ENCODE measurements around the gene CHD5.

The CHD5 gene

GRCh38 chr1:6096243-6097116 is 83.6 kb downstream of the CHD5 start:
- DNase-seq = no peak

DNA sequence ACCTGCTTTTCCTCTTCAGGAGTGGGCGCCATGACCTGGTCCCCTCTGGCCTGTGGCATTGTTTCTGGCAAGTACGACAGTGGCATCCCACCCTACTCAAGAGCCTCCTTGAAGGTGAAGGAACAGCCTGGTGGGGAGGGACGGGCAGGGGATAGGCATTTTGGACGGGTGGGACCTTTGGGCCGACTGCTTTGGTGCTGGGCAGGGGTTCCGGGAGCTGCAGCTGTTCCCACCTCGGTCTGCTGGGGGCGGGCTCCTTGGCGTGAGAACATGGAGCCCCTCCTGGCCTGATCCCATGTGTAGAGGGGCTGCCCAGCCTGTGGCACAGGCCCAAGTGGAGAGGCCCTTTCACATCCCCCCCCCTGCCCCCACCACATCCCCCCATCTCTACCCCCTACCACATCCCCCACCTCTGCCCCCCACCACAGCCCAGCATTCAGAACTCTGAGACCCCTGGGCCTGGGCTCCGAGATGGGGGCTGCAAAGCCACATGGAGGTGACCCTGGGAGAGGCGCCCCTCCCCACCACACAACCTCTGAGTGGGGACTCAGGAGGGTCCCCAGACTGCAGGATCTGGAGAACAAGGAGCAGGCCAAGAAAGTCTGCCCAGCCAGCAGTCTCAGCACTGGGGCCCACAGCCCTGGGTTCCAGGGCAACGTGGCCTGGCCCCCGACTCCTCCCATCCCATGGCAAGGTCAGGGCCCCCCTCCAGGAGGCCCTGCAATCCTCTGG is 84.4 kb downstream of the CHD5 start:
- DNase-seq = no peak

- no peak for DNase-seq
Observed at GRCh38 chr1:6094801-6095505, 85.2 kb downstream of the CHD5 start.

- DNase-seq = no peak
Observed at GRCh38 chr1:6094246-6094645, 85.9 kb downstream of the CHD5 start.

DNA sequence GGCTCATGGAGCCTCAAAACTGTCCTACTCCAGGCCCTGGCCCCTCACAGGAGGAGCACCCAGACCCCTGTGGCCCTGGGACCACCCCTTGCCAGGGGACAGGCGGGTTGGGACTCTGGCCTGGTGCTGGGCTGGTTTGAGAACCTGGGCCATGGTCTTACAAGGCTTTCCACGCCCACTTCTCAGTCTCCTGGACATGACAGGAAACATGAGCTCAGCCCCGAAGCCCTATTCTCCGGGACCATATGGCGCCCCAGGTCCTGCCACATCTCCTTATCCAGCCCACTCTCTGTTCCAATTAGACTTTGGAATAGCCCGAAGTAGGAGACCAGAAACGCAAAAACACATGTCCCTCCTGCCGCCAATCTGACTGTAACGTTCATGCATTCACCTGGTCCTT is 86.5 kb downstream of the CHD5 start:
- DNase-seq = no peak

DNA sequence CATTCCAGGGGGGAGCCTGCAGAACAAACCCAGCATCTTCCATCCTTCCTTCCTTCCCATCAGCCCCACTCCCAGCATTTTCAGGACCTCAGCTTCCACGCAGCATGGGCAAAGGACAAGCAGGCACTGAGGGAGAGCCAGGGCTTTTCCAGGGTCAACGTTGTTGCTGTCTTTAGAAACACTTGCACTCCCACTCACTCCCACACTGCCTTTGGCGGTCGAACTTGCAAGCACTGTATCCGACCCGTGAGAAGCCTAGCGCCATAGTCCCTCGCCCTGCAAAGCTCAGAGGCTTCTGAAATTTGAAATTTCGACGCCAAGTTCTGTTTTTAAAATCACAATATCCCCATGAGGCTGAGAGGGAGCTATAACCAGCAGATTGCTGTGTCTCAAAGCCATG is 87.0 kb downstream of the CHD5 start:
- no peak for DNase-seq

GRCh38 chr1:6092211-6092610 is 87.9 kb downstream of the CHD5 start:
- DNase-seq = no peak

- DNase-seq = no peak
Observed at GRCh38 chr1:6091823-6092109, 88.4 kb downstream of the CHD5 start.

DNA sequence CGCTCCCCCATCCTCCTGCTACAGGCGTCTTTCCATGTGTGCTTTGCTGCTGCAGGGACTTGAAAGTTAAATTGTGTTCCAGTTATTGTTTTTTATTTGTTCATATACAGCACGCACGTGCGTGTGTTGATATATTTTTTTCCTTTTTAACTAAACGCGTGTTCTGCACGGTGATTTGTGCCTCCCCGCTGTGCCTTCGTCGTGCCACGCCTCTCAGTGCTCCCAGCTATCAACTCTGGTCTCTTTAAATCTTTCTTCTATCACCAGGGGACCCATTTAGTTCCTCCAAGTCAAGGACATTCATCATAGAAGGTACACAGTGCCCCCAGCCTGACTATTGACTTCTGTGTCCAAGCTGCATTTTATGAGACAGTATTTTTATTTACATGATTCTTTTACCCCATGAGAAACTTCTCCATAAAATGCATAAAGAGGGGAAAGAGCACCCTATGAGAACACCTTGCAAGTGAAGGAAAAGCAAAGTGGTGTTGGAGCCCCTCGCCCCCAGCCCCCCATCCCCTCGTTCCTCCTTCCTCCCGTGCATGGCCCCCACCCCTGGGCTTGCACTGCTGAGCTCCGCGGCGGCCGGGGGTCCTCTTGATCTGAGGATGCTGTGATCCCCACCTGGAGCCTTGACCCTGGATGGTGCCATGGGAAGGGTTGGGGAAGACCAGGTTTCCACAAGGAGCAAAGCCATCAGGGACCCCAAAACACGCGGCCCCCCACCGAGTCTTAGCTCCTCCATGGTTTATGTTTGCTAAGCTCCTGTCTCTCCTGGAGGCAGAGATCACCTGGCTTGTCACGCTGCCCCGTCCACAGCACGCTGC is 88.9 kb downstream of the CHD5 start:
- no peak for DNase-seq

DNA sequence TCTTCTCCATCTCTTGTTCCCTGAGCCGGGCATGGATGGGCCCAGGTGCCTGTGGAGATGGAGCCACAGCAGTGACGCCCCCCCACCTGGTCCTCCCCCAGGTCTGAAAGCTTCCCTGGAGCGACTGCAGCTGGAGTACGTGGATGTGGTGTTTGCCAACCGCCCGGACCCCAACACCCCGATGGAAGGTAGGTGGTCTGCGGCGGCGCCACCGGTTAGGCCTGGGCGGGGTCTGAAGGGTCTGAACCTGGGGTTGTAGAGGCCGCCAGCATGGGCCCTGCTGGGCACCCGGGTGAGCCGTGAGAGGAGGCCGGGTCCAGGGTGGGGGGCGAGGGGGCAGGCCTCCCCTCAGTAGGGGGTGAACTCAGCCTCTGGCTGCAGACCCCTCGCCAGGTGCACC is 89.8 kb downstream of the CHD5 start:
- DNase-seq = no peak

GRCh38 chr1:6088956-6089355 is 91.2 kb downstream of the CHD5 start:
- no peak for DNase-seq

- DNase-seq = no peak
Observed at GRCh38 chr1:6087958-6088357, 92.2 kb downstream of the CHD5 start.

DNA sequence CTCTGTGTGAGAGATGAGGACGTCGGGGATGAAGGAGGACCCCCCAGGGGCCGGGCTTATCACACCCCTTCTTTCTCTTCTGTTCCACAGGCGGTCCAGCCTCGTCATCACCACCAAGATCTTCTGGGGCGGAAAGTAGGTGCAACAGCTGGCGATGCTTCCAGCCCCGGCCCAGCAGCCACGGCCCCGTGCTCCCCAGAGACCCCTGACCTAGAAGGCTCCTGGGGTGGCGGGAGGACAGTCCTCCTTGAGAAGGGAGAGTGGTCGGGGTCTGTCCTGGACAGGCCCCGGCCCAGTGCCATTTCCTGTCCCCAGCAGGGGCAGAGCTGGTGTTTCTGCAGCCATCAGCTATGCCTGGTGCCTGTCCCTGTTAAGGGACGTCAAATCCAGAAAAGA is 92.7 kb downstream of the CHD5 start:
- no peak for DNase-seq

DNA sequence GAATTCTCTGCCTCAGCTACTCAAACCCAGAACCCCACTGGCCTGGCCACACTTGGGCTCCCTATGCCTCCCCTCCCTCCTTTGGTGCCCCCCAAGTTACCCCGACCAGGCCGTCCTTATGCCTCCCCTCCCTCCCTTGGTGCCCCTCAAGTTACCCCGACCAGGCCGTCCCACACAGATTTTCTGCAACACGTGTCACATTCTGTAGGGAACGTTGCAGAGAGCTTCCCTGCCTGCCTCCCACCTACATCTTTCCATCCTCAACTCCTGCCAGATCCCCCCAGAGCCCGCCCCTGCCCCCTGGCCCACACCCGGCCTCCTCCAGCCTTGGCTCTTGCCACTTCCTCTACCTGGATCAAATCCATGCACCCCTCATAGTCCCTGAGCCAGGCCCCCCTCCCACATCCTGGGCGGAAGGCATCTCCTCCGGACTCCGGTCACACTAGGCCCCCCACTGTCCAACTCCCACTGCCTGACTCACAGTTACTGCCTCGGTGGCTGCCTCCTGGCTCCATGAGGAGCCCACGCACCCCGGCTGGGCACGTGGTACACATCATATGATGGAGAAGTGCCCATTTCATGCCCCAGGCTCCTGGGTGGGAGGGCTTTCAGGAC is 93.3 kb downstream of the CHD5 start:
- DNase-seq = no peak

- no peak for DNase-seq
Observed at GRCh38 chr1:6086358-6086757, 93.8 kb downstream of the CHD5 start.

DNA sequence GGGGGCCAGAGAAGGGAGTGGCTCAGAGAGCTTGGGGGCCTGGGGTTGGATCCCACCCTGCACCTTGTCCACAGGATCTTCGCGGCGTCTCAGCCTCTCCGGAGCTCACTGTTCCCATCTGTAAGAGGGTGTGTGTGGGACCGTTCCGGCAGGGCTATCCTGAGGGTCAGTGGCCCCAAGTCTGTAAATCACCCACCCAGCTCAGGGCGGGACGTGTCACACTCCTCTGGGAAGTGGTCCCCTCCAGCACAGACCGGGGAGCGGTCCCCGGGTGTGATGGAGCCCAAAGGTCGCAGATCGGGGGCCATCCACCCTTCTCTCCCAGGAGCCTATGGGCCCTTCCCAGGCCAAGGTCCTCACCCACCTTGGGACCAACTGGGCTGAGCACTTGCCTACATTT is 94.5 kb downstream of the CHD5 start:
- no peak for DNase-seq

DNA sequence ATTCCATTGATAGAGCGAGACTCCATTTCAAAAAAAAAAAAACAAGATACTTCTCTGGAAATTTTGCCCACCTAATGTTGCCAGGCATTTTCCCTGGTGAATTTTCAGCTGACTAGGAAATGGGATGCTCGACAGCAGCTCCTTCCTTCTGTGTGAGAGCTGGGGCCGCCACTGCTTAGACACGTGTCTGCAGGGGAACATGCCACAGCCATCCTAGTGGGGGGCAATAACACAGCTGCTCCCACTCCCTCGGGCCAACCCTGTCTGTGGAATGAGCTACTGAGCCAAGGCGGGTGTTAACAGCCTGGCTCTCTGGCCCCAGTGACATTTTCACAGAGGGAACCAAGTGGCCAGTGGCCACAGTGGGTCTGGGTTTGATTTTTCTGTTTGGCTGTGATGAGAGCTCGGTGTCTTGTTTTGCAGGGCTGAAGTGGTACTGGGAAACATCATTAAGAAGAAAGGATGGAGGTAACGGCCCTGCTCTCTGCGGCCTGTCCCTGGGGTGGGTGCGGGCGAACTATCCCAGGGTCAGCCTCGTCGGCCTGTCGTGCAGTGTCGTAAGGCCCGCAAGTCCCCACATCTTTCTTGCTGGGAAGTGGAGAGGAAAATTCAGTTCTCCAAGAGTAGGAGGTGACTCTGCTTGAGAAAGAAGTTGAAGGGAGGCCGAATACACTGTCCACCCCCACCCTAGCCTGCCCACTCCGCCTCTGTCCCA is 95.2 kb downstream of the CHD5 start:
- no peak for DNase-seq

DNA sequence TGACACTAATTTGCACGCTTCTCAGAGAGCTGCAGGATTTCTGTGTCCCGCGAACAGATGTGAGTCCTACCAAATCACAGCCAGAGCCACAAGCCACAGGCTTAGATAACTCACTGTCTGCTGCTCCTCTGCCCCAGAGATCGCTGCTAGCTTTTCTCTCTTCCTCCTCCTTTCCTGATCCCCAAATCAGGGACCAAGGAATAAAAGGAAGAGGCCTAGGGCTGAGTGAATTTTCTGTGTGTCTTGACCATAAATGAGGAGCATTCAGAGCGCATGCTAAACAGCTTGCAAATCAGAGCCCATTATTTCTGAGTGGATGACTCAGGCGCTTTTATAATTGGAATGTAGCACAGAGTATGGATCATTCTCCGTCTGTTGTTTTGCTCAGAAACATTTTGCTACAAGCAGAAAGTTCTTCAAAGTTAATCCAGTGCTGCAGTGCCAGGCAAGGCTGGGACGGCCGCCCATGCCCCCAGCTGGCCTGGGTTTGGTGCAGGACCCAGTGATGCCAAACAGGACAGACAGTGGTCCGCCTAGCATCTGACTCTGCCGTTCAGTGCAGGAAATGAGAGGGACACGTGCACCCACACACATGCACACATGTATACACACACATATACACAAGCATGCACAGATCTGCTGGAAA is 96.2 kb downstream of the CHD5 start:
- DNase-seq = no peak

GRCh38 chr1:6083385-6083784 is 96.7 kb downstream of the CHD5 start:
- DNase-seq = no peak

GRCh38 chr1:6082430-6082971 is 97.6 kb downstream of the CHD5 start:
- no peak for DNase-seq

- no peak for DNase-seq
Observed at GRCh38 chr1:6081901-6082300, 98.2 kb downstream of the CHD5 start.

All from NK-92 treated with Interleukin-12 subunit alpha and Interleukin-12 subunit beta, amount 100 ng/mL, for 24 hours (cell line).